NCI-H774 (cell line): ENCODE data around the gene SKOR1.
A peak's percentile ranks its signal among the peaks of the same experiment; 100 is the strongest.

Experiments
- DNase-seq: peaks from one replicate; lab custom pipeline; 2025; lab: John Stamatoyannopoulos, UW

Gene SKOR1

GRCh38 chr15:67824976-67825880 is at the start of gene SKOR1:
TSS of gene SKOR1 (plus strand) at chr15:67825509. CDS start at chr15:67825603, 94 bp downstream.
- no peak for DNase-seq

- no peak for DNase-seq
These were observed 49.3 kb upstream of the SKOR1 start for GRCh38 chr15:67775998-67776397.

GRCh38 chr15:67776600-67776999 is 48.7 kb upstream of the SKOR1 start:
- no peak for DNase-seq

- no peak for DNase-seq
These were observed 48.2 kb upstream of the SKOR1 start for GRCh38 chr15:67777071-67777470.

GRCh38 chr15:67777773-67778172 is 47.5 kb upstream of the SKOR1 start:
- DNase-seq, result no peak

- no peak for DNase-seq
These were observed 46.3 kb upstream of the SKOR1 start for GRCh38 chr15:67778968-67779548.

- DNase-seq, result no peak
These were observed 45.7 kb upstream of the SKOR1 start for GRCh38 chr15:67779549-67780111.

GRCh38 chr15:67781061-67781460 is 44.2 kb upstream of the SKOR1 start:
- DNase-seq, result no peak

- DNase-seq, result no peak
These were observed 43.2 kb upstream of the SKOR1 start for GRCh38 chr15:67781907-67782690.

GRCh38 chr15:67782691-67782991 is 42.7 kb upstream of the SKOR1 start:
- no peak for DNase-seq

- DNase-seq, result no peak
These were observed 42.0 kb upstream of the SKOR1 start for GRCh38 chr15:67783303-67783702.

- peak; percentile 48 for DNase-seq
These were observed 41.1 kb upstream of the SKOR1 start for GRCh38 chr15:67784090-67784781.

GRCh38 chr15:67784856-67785430 is 40.4 kb upstream of the SKOR1 start:
- DNase-seq, result no peak

GRCh38 chr15:67785431-67785830 is 39.9 kb upstream of the SKOR1 start:
- no peak for DNase-seq

GRCh38 chr15:67786646-67787045 is 38.7 kb upstream of the SKOR1 start:
- no peak for DNase-seq

GRCh38 chr15:67788986-67789385 is 36.3 kb upstream of the SKOR1 start:
- DNase-seq, result no peak

GRCh38 chr15:67790610-67791319 is 34.5 kb upstream of the SKOR1 start:
- DNase-seq, result no peak

GRCh38 chr15:67792250-67792942 is 32.9 kb upstream of the SKOR1 start:
- DNase-seq, result no peak

- no peak for DNase-seq
These were observed 30.3 kb upstream of the SKOR1 start for GRCh38 chr15:67794832-67795574.
